NCI-H748 treated with DMSO at 0.1 percent for 48 hours (cell line): ENCODE measurements around the gene RALBP1.
"Not testable (repeated sequence)": the region's sequence is repeated elsewhere in the genome, so short reads cannot be mapped to it uniquely, and the experiment has no call there.

ENCODE experiments used
- DNase-seq: peaks from one replicate; lab custom pipeline; 2025; lab: John Stamatoyannopoulos, UW

RALBP1 gene

GRCh38 chr18:9454061-9454703 lies 21.1 kb upstream of the RALBP1 start:
- no peak for DNase-seq

- no peak for DNase-seq
These were observed 19.4 kb upstream of the RALBP1 start for GRCh38 chr18:9455718-9456511.

GRCh38 chr18:9466127-9466526 lies 9.2 kb upstream of the RALBP1 start:
- no peak for DNase-seq

GRCh38 chr18:9466846-9467245 lies 8.5 kb upstream of the RALBP1 start:
- no peak for DNase-seq

- DNase-seq = no peak
These were observed 6.3 kb upstream of the RALBP1 start for GRCh38 chr18:9468998-9469397.

GRCh38 chr18:9469685-9470084 lies 5.6 kb upstream of the RALBP1 start:
- no peak for DNase-seq

GRCh38 chr18:9474108-9474982 lies 968 bp upstream of the RALBP1 start:
- peak; percentile 93 for DNase-seq

GRCh38 chr18:9475643-9476591 lies 604 bp downstream of the RALBP1 start:
- no peak for DNase-seq

GRCh38 chr18:9476949-9477348 lies 1.6 kb downstream of the RALBP1 start:
- DNase-seq = not testable (repeated sequence)

- DNase-seq = no peak
These were observed 2.2 kb downstream of the RALBP1 start for GRCh38 chr18:9477509-9477908.

GRCh38 chr18:9478545-9478944 lies 3.2 kb downstream of the RALBP1 start:
- no peak for DNase-seq

- no peak for DNase-seq
These were observed 7.5 kb downstream of the RALBP1 start for GRCh38 chr18:9482790-9483189.

GRCh38 chr18:9483526-9483925 lies 8.2 kb downstream of the RALBP1 start:
- no peak for DNase-seq

GRCh38 chr18:9484856-9485255 lies 9.5 kb downstream of the RALBP1 start:
- not testable (repeated sequence) for DNase-seq

- no peak for DNase-seq
These were observed 13.2 kb downstream of the RALBP1 start for GRCh38 chr18:9488538-9488937.

GRCh38 chr18:9494778-9495331 lies 19.5 kb downstream of the RALBP1 start:
- DNase-seq = no peak

GRCh38 chr18:9495465-9495864 lies 20.2 kb downstream of the RALBP1 start:
- no peak for DNase-seq

GRCh38 chr18:9495916-9496705 lies 20.8 kb downstream of the RALBP1 start:
- DNase-seq = no peak

GRCh38 chr18:9506046-9506792 lies 30.9 kb downstream of the RALBP1 start:
- no peak for DNase-seq
